Measurements from ENCODE around the gene HDDC3.

Gene HDDC3, protein sequence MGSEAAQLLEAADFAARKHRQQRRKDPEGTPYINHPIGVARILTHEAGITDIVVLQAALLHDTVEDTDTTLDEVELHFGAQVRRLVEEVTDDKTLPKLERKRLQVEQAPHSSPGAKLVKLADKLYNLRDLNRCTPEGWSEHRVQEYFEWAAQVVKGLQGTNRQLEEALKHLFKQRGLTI

DNA sequence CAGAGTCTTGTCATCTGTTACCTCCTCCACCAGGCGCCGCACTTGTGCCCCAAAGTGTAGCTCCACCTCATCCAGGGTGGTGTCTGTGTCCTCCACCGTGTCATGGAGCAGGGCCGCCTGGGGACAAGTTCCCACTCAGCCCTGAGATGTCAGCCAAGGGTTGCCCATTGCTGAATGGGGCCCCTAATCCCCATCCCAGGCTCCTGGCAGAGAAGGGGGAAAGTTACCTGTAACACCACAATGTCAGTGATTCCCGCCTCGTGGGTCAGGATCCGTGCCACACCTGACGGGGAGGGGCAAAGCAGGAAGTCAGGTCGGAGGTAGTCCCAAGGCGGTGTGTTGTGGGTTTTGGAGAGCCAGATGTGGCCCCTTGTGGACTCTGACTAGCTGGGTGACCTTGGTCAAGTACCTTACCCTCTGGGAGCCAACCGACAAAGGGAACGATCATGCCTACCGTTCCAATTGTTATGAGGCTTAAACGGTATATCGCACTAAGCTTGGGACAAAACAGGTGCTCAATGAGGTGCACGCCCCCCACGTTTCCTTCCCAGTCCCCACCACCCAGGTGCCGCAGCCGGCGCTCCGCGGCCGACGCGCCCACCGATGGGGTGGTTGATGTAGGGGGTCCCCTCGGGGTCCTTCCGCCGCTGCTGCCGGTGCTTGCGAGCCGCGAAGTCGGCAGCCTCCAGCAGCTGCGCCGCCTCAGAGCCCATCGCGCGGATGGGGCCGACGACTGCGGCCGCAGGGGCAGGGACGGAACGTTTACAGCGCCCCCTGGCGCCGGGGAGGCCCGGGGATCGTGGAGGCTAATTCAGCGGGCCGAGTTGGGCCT is at the start of gene HDDC3:
TSS of gene HDDC3 (minus strand) at position 722 of the 832 bp plus-strand sequence. CDS start at position 713, 9 bp downstream.
- DNase-seq, result peak; percentile 77 to 98

- peak; percentile 52 to 65 for DNase-seq
These were observed 49.8 kb upstream of the HDDC3 start for GRCh38 chr15:90982135-90982534.

DNA sequence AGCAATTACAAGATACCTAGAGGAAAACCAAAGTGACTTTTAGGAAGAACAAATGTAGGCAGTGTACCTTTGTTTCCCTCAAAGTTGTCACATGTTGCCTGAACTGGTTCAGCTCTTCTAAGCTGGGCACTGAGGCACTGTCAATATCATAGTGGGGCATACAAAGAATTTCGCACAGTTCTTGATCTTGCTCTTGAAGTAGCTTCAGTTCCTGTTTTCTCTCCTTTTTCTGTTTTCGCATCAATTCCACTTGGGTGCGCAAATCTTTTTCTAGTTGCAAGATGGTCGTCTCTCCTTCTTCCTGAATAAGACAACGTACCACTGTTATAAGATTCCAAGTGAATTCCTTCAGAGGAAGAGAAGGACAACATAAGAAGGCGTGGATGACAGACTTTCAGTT is 49.3 kb upstream of the HDDC3 start:
- DNase-seq, result no peak

DNA sequence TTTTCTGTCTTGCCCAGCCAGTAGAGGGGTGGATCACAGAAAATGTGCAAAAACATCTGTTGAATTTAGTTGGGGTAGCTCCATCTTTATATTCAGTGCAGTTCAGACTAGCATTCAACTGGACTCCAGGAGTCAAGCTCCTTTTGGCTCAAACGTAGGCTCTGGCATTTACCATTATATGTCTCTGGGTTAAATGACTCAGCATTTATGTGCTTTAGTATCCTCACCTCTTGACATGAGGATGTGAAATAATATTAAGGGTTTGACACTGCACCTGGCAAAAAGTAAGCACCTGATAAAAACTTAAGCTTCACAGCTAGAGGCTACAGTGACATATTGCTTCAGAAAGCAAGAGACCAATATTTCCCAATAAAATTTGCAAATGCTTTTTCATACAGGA is 47.2 kb upstream of the HDDC3 start:
- no peak for DNase-seq

- no peak for DNase-seq
These were observed 41.9 kb upstream of the HDDC3 start for GRCh38 chr15:90974216-90974615.

- no peak for DNase-seq
These were observed 39.8 kb upstream of the HDDC3 start for GRCh38 chr15:90972133-90972532.

- DNase-seq, result no peak
These were observed 37.9 kb upstream of the HDDC3 start for GRCh38 chr15:90970274-90970673.

DNA sequence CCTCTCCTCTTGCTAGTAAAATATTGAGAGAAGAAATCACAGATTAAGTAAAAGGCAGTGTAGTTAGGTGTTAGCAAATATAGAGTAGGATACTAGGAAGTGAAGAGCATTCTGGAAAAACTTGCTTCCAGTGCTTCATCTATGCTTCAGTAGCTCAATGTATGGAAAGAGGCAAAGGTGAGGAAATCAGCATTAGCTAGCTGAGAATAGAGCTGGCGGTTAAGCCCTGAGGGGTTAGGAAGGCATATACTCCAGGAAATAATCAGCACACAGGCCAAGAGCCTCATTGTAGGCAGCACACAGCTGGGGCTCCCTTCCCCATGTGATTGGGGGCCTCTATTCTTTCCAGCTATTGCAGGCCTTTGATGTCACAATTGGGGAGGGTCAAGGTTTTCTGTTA is 36.1 kb upstream of the HDDC3 start:
- DNase-seq, result no peak

DNA sequence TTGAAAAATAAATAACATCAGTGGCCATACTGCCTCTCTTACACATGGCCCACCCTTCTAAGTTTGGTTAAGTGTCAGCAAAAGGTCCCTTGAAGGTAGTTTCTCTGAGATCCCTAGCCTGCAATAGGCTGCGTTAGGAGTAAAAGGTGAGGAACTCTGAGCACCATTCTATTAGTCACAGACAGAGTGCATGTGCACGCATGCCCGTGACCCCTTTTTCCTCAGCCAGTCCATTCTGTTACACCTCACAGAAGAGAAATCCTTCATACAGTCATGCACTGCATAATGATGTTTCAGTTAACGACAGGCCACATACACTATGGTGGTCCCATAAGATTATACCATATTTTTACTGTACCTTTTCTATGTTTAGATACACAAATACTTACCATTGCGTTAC is 34.9 kb upstream of the HDDC3 start:
- no peak for DNase-seq

GRCh38 chr15:90966262-90966661 is 33.9 kb upstream of the HDDC3 start:
- DNase-seq, result no peak

GRCh38 chr15:90962021-90962420 is 29.7 kb upstream of the HDDC3 start:
- DNase-seq, result no peak

GRCh38 chr15:90960298-90961091 is 28.1 kb upstream of the HDDC3 start:
- DNase-seq, result no peak

DNA sequence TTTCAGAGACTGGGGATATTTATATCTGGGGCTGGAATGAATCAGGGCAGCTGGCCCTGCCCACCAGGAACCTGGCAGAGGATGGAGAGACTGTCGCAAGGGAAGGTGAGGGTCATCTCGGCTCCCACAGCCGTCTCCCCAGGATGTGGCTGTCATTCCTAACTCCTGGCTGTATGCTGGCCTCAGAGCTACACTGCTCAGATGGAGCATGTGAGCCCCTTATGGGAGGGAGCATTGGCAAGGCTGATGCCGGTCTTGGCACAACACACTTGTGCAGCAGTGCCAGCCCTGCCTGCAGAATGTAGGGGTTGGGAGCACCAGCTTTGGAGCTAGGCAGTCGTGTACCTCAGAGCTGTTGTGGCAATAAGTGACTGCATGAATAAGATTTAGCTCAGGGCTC is 27.5 kb upstream of the HDDC3 start:
- no peak for DNase-seq

DNA sequence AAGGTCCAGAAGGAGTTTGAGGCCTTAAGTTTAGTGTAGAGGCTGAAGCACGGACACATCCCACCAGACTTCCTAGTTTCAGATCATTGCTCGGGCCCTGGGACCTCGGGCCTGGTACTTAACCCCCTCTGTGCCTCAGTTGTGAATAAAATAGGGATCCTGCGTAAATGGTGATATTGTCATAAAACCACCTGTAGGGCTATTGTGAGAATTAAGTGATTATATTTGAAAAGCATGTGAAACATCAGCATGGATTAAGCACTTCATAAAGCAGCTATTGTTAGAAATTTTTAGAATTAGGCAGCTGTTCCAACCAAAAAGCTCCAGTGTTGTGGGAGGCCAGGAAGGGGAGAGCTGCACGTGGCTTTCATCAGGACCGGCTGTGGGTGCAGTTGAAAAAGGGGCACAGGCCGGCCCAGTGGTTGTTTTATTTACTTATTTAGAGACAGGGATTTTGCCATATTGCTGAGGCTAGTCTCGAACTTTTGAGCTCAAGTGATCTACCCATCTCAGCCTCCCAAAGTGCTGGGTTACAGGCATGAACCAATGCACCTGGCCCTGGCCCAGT is 26.8 kb upstream of the HDDC3 start:
- DNase-seq, result no peak

DNA sequence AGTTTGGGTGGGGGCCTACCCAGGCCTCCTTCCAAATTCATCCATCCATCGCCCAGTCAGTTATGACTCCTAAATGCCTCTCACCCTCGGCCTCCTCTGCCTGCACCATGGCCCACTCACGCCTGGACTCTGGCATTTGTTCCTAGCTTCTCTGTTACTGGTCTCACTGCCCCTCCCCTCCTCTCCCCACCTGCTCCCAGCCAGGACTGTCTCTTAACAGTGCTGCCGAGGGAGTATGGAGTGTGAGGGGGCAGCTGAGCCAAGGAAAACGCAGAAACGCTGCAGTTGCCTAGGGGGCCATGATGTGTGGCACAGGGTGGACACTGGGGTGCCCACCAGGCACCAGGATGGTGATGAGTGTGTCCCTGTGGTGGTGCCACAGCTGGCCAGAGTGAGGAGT is 25.4 kb upstream of the HDDC3 start:
- DNase-seq, result no peak

DNA sequence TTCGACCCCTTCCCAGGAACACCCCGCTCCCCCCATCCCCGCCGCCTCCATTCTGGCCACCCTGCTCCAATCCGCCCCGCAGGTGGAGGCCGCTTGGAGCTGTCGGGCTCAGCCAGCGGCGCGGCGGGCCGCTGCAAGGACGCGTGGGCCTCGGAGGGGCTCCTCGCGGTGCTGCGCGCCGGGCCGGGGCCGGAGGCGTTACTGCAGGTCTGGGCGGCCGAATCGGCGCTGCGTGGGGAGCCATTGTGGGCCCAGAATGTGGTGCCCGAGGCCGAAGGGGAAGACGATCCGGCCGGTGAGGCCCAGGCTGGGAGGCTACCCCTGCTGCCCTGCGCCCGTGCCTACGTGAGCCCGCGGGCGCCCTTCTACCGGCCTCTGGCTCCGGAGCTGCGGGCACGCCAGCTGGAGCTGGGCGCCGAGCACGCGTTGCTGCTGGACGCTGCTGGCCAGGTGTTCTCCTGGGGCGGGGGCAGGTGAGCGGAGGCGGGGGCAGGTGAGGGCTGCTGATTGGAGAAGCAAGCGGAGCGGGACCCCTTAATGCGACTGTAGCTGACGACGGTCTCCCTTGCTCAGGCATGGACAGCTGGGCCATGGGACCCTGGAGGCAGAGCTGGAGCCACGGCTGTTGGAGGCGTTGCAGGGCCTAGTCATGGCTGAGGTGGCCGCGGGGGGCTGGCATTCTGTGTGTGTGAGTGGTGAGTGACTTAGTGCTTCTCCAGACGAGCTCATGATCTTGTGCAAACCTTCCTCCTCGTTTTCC is 24.9 kb upstream of the HDDC3 start:
- no peak for DNase-seq

- DNase-seq, result peak; percentile 36 to 71
These were observed 24.1 kb upstream of the HDDC3 start for GRCh38 chr15:90956274-90957030.

GRCh38 chr15:90955624-90956273 is 23.4 kb upstream of the HDDC3 start:
- DNase-seq, result no peak

DNA sequence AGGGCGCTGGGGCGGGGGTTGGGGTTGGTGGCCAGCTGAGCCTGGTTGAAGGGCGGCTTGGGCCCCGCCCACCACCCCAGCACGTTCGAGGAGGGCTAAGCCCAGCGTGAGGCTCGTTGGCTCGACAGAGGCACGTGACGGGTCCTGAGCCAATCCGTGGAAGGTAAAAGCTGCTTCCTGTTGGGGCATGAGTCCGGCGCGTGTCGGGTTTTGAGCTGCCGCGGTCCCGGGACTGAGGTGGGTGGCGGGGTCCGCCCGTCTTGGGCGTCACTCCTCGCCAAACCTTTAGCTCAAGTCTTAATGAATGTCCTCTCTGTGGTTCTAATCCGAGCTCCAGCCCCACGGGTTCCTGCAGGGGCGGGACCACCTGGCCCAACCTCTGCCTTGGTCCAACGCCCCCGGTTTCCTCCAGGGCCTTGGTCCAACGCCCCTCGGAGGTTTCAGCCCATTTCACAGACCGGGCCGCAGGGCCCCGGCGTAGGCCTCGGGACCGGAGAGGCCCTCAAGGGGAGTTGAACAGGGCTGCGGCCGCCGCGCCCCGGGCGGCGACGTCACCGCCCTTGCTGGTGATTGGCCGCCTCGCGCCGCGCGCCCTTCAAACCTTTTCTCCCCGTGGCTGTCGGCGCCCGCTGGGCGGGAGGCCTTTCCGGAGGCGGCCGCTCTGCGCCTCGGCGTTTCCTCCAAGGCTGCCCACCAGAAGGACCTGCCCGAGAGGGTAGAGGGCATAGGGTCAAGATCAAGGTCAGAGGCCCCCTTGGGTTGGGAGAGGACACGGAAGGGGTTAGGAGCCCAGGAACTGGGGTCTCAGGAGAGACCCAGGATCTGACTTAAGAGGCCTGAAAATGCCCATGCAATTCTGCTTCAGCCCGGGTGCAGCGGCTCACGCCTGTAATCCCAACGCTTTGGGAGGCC is 22.6 kb upstream of the HDDC3 start, which contains the start of gene RCCD1:
TSS of gene RCCD1 (plus strand) at position 173 of the 912 bp plus-strand sequence. CDS start 1,851 bp downstream, outside the sequence.
- peak; percentile 92 to 94 for DNase-seq
